Natural killer cell (primary cell): Measurements from ENCODE around the gene FARS2. TPM values are rescaled to one million over a fixed set of nuclear protein-coding genes. Genes with fewer than 3 reads are reported as not detected.

Experiments
- ATAC-seq, 3 donors: fragments of 150-1000 bp in 2 of 3; fragments of 200-7000 bp in 1 of 3; cut with Tn5 transposase; 1 replicate in 1 of 3; 2 replicates in 2 of 3; pipeline ENCODE4 v1.10.0; 2021; ENCODE audit warnings: mild to moderate bottlenecking in 2 of 3, moderate library complexity in 2 of 3
- DNase-seq, 2 donors: peaks; one replicate each; pipeline versions ENCODE4 v3.0.0 to v3.0.0-alpha.2; 2013 to 2021; ENCODE audit warnings: mixed read lengths in 1 of 2
- H3K27ac ChIP-seq: one replicate; pipeline ENCODE4 v1.5.1; 2013; ENCODE audit warnings: mild to moderate bottlenecking, low read length
- H3K27me3 ChIP-seq: one replicate; pipeline ENCODE4 v1.6.1; 2013; ENCODE audit warnings: low read length; ENCODE audit not compliant: control insufficient read depth, insufficient read depth
- H3K36me3 ChIP-seq: one replicate; pipeline ENCODE4 v1.6.1; 2013; ENCODE audit warnings: low read length; ENCODE audit not compliant: control insufficient read depth, insufficient read depth
- H3K4me1 ChIP-seq: one replicate; pipeline ENCODE4 v1.6.1; 2013; ENCODE audit warnings: low read length; ENCODE audit not compliant: control insufficient read depth, insufficient read depth
- H3K4me3 ChIP-seq: one replicate; pipeline ENCODE4 v1.5.1; 2013; ENCODE audit warnings: low read length
- H3K9me3 ChIP-seq: one replicate; pipeline ENCODE4 v1.6.1; 2013; ENCODE audit warnings: low read length; ENCODE audit not compliant: control insufficient read depth, insufficient read depth
- H3K27ac Mint-ChIP-seq, 2 donors: one replicate each; pipeline ENCODE4 v1.8.0; 2022; ENCODE audit warnings: mild to moderate bottlenecking in 2 of 2, mixed read lengths in 2 of 2, moderate library complexity in 1 of 2
- H3K27me3 Mint-ChIP-seq, 2 donors: one replicate each; pipeline ENCODE4 v1.8.0; 2022; ENCODE audit warnings: low read depth in 2 of 2, mixed read lengths in 2 of 2
- H3K36me3 Mint-ChIP-seq: one replicate; pipeline ENCODE4 v1.8.0; 2022; ENCODE audit warnings: mixed read lengths
- H3K4me1 Mint-ChIP-seq, 2 donors: one replicate each; pipeline ENCODE4 v1.8.0; 2022; ENCODE audit warnings: mixed read lengths in 2 of 2
- H3K4me3 Mint-ChIP-seq: one replicate; pipeline ENCODE4 v1.8.0; 2022; ENCODE audit warnings: mild to moderate bottlenecking, moderate library complexity, mixed read lengths
- H3K9me3 Mint-ChIP-seq, 2 donors: one replicate each; pipeline ENCODE4 v1.8.0; 2022; ENCODE audit warnings: mixed read lengths in 2 of 2
- WGBS: methylation state at CpG from one replicate; pipeline ENCODE4 v1.1.7; 2013; ENCODE audit warnings: missing lambda C conversion rate; ENCODE audit not compliant: insufficient coverage; 5-methylcytosine and 5-hydroxymethylcytosine counted together
- intact Hi-C: fragments of 100-400 bp; cut with micrococcal nuclease; formaldehyde crosslinking; loops from one replicate; pipeline ENCODE4 v1.14.2; 2022
- total RNA-seq, 4 donors: library from RNA; stranded (reverse); fragments of 120-200 nt in 1 of 4; gene quantifications; one replicate each; pipeline versions ENCODE4 v1.2.3 to v1.2.4, GENCODE V29; 2013 to 2022
- TF ChIP-seq, protein P1 (sequence below): fragments of 200-600 bp; IDR thresholded peaks from one replicate; pipeline ENCODE4 v1.8.0; 2022; ENCODE audit warnings: antibody characterized with exemption

FARS2 gene
- total RNA-seq, 3 donors from 2014 or later (not counting 1 experiment from before 2014, with no cell fraction given): 15.3 to 24.8 (median 22.7) TPM

DNA sequence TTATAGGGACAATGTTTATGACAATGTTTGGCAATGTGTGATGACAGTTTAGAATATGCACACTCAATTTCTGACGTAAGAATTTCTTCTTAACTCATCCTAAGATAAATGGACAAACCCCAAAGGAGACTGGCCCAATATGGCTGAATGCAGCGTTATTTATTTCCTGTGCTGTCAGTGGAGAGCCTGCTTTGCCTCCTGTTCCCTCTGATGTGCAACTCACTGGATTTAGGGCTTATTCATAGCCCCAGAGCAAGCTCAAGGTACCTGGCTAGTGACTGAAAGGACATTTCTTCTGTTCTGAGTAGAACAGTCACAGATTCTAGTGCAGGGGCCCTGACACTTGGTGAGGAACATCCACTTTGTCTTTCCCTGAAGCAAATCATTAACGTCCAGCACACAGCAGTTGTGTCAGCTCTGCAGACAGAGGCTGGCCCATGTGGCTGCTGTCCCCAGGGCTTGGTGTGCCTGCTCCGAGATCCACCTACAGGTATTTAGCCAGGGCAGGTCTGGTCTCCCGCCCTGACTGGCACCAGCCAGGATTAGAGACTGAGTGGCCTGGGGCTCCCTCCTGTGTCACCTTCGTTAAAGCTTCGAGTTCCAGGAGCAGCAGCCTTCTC lies 64.8 kb downstream of the FARS2 start:
- Histone ChIP-seq H3K27ac (no peak overlapping the region), H3K4me3 (no peak overlapping the region), H3K9me3 (no peaks in the 10 kb centered on the region), H3K4me1 (no peaks in the 10 kb centered on the region), H3K36me3 (peaks cover 3% of the 10 kb centered on the region), H3K27me3 (no peaks in the 10 kb centered on the region)
- Mint-ChIP-seq H3K27me3 (no peaks in the 10 kb centered on the region), H3K4me3 (no peak overlapping the region), H3K36me3 (no peaks in the 10 kb centered on the region), H3K27ac (no peak overlapping the region), H3K9me3 (no peaks in the 10 kb centered on the region), H3K4me1 (peaks cover 14 to 21% of the 10 kb centered on the region in 2 donors)
- TF ChIP-seq, protein P1, sequence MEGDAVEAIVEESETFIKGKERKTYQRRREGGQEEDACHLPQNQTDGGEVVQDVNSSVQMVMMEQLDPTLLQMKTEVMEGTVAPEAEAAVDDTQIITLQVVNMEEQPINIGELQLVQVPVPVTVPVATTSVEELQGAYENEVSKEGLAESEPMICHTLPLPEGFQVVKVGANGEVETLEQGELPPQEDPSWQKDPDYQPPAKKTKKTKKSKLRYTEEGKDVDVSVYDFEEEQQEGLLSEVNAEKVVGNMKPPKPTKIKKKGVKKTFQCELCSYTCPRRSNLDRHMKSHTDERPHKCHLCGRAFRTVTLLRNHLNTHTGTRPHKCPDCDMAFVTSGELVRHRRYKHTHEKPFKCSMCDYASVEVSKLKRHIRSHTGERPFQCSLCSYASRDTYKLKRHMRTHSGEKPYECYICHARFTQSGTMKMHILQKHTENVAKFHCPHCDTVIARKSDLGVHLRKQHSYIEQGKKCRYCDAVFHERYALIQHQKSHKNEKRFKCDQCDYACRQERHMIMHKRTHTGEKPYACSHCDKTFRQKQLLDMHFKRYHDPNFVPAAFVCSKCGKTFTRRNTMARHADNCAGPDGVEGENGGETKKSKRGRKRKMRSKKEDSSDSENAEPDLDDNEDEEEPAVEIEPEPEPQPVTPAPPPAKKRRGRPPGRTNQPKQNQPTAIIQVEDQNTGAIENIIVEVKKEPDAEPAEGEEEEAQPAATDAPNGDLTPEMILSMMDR: no peak
- DNase-seq (no peak), ATAC-seq (no peak)
- WGBS: 95% methylated on average over 7 of the region's 7 CpGs
- intact Hi-C loops: no loop called here

DNA sequence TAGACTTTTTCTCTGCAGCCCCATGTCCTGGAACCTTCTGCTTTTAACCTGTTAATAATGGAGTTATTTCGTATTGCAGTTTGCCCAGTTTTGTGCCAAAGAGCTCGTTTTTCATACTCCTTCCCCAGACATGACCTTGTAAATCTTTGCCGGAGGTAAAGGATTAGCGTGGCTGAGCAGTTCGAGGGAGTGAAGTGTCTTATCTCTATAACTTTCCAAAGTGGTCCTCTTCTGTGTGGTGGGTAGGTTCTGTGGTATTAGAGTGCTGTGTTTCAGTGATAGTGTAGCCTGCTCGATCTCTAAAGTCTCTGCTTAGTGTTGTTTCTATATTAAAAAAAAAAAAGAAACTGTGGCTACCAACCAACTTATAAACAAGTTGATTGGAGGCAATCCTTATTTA lies 67.5 kb downstream of the FARS2 start:
- intact Hi-C loops: no loop called here
- Mint-ChIP-seq H3K9me3 (no peaks in the 10 kb centered on the region), H3K27ac (no peak overlapping the region), H3K36me3 (no peaks in the 10 kb centered on the region), H3K4me3 (no peak overlapping the region), H3K4me1 (peaks cover 21% of the 10 kb centered on the region in 2 donors), H3K27me3 (no peaks in the 10 kb centered on the region)
- DNase-seq (no peak), ATAC-seq (no peak)
- Histone ChIP-seq H3K27ac (no peak overlapping the region), H3K4me1 (no peaks in the 10 kb centered on the region), H3K27me3 (no peaks in the 10 kb centered on the region), H3K9me3 (no peaks in the 10 kb centered on the region), H3K4me3 (no peak overlapping the region), H3K36me3 (peaks cover 3% of the 10 kb centered on the region)
- 94% methylated on average over 5 of the region's 6 CpGs for WGBS
- TF ChIP-seq, protein P1: no peak

DNA sequence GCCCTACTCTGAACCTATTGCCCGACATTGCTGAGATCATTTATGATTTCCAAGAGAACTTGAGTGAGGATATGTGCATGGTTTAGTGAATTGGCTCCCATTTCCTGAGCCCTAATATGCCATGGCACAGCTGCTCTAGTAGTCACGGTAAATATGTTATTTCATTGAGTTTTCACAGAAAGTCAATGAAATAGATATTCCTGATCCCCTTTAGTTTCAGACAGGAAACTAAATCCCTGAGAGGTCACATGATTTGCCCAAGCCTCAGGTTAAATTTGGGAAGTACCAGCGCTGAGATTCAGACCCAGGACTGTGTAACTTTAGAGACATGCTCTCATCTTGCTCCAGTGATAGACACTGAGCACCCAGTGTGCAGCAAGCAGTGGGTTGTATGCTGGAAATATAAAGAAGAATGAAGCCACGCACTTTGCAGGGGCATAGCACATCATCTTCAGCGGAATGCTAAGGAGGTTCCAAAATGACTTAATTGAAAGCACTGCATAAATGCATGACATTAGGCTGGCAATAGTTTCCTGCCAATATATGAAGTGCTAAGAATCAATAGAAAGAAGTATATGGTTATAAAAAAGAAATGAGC lies 70.6 kb downstream of the FARS2 start:
- H3K36me3 Mint-ChIP-seq: no peaks in the 10 kb centered on the region
- H3K4me3 Mint-ChIP-seq: no peak overlapping the region
- Histone ChIP-seq H3K4me3 (no peak overlapping the region), H3K4me1 (no peaks in the 10 kb centered on the region), H3K27ac (no peak overlapping the region), H3K36me3 (no peaks in the 10 kb centered on the region), H3K27me3 (no peaks in the 10 kb centered on the region), H3K9me3 (no peaks in the 10 kb centered on the region)
- peaks cover 26 to 33% of the 10 kb centered on the region in 2 donors for H3K4me1 Mint-ChIP-seq
- WGBS: over 99% methylated on average over 5 of the region's 5 CpGs
- H3K27me3 Mint-ChIP-seq: no peaks in the 10 kb centered on the region
- ATAC-seq (no peak), DNase-seq (no peak)
- H3K27ac Mint-ChIP-seq: no peak overlapping the region
- TF ChIP-seq, protein P1: no peak
- intact Hi-C loops: no loop called here
- no peaks in the 10 kb centered on the region for H3K9me3 Mint-ChIP-seq

DNA sequence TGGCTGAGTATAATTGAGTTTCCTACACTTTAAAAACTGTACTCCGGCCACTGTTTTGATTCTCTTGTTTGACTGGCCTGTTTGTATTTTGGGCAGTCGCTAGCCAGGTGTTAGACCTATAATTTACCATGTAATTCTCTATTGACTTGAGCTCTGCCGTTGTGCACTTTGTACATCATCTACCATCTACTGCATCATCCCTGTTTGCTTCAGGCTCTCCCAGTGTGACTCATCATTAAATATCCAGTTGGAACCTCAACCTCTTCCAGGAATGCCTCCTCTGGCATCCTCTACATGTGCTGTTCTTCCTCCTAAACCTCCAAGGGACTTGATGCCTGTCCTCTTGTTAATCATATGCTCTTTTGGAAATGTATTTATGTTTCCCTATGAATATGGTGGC lies 72.3 kb downstream of the FARS2 start:
- H3K27ac Mint-ChIP-seq: no peak overlapping the region
- intact Hi-C loops: no loop called here
- 94% methylated on average over 3 of the region's 3 CpGs for WGBS
- Histone ChIP-seq H3K4me3 (no peak overlapping the region), H3K27me3 (no peaks in the 10 kb centered on the region), H3K4me1 (no peaks in the 10 kb centered on the region), H3K9me3 (no peaks in the 10 kb centered on the region), H3K36me3 (no peaks in the 10 kb centered on the region), H3K27ac (no peak overlapping the region)
- TF ChIP-seq, protein P1: no peak
- DNase-seq (no peak), ATAC-seq (no peak)
- H3K9me3 Mint-ChIP-seq: no peaks in the 10 kb centered on the region
- H3K36me3 Mint-ChIP-seq: no peaks in the 10 kb centered on the region
- peaks cover 26 to 29% of the 10 kb centered on the region in 2 donors for H3K4me1 Mint-ChIP-seq
- H3K27me3 Mint-ChIP-seq: no peaks in the 10 kb centered on the region
- H3K4me3 Mint-ChIP-seq: no peak overlapping the region
